Measurements from ENCODE around the gene ZNF593. TPM values are rescaled to one million over a fixed set of nuclear protein-coding genes. Genes with fewer than 3 reads are reported as not detected.

Gene ZNF593
- total RNA-seq, 2 donors from 2014 or later, result 22.0 to 47.7 TPM

DNA sequence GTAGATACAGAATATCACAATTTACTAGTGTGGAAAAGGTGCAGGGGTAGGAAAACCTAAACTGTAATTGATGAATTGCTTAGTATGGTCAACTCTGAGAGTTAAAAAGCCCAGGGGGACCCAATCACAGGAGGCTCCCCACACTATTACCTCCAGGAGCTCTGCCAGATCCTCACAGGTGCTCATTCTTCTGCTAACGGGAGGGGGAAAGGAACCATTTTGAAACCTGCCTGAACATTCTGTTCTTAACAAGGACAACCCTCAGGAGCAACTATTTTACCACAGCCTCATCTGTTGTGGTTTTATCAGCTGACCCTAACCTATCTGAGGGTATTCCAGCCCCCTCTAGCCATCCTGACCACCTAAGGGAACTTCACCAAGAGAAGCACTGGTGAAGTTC, 39.0 kb upstream of the ZNF593 start:
- no peaks in the 10 kb centered on the region for H3K36me3 ChIP-seq
- no peaks in the 10 kb centered on the region for H3K27me3 ChIP-seq
- H3K27ac ChIP-seq, result no peak overlapping the region
- DNase-seq, result no peak
- no peak overlapping the region for H3K9ac ChIP-seq (ENCODE audit: low read depth in 2 of 2, low read length in 2 of 2)
- no peaks in the 10 kb centered on the region for H3K4me1 ChIP-seq
- H3K9me3 ChIP-seq, result no peaks in the 10 kb centered on the region
- TF ChIP-seq, protein P1, sequence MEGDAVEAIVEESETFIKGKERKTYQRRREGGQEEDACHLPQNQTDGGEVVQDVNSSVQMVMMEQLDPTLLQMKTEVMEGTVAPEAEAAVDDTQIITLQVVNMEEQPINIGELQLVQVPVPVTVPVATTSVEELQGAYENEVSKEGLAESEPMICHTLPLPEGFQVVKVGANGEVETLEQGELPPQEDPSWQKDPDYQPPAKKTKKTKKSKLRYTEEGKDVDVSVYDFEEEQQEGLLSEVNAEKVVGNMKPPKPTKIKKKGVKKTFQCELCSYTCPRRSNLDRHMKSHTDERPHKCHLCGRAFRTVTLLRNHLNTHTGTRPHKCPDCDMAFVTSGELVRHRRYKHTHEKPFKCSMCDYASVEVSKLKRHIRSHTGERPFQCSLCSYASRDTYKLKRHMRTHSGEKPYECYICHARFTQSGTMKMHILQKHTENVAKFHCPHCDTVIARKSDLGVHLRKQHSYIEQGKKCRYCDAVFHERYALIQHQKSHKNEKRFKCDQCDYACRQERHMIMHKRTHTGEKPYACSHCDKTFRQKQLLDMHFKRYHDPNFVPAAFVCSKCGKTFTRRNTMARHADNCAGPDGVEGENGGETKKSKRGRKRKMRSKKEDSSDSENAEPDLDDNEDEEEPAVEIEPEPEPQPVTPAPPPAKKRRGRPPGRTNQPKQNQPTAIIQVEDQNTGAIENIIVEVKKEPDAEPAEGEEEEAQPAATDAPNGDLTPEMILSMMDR (IDR thresholded peaks at IDR 0.05), result no peak
- intact Hi-C loops (cut with DNase I), result no loop called here
- no peak overlapping the region for H3K4me3 ChIP-seq

DNA sequence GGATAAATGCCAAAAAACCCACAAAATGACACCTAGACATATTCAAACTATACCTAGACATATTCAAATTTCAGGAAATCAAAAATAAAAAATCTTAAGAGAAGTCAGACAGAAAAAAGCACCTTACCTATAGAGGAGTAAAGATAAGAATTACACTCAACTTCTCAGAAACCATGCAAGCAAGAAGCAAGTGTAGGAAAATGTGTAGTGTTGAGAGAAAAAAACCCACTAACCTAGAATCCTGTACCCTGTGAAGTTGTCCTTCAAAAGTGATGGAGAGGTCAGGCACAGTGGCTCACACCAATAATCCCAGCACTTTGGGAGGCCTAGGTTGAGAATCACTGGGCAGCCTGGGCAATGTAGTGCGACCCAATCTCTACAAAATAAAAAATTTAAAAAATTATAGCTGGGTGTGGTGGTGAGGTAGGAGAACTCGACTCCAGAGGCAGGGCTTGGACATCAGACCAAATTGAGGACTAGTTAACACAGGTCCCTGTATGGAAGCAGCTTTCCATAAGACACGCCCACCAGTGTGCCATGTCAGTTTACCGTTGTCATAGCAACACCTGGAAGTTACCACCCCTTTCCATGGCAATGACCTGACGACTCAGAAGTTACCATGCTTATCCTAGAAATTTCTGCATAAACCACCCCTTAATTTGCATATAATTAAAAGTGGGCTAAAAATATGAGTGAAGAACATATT, 37.4 kb upstream of the ZNF593 start:
- Histone ChIP-seq H3K27ac (no peak overlapping the region), H3K9me3 (no peaks in the 10 kb centered on the region), H3K9ac (ENCODE audit: low read depth in 2 of 2, low read length in 2 of 2) (no peak overlapping the region), H3K4me1 (no peaks in the 10 kb centered on the region), H3K27me3 (no peaks in the 10 kb centered on the region), H3K36me3 (no peaks in the 10 kb centered on the region), H3K4me3 (no peak overlapping the region)
- intact Hi-C loops (cut with DNase I), result no loop called here
- TF ChIP-seq, protein P1 (IDR thresholded peaks at IDR 0.05), result no peak
- peak; percentile 53 for DNase-seq

DNA sequence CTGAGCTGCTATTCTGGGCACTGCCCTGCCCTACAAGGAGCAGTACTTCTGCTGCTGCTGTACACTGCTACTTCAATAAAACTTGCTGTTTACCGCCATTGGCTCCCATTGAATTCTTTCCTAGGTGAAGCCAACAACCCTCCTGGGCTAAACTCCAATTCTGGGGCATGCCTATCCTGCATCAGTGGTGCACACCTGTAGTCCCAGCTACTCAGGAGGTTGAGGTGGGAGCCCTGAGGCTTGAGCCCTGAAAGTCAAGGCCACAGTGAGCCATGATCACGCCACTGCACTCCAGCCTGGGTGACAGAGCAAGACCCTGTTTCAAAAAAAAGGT, 36.9 kb upstream of the ZNF593 start:
- Histone ChIP-seq H3K27me3 (no peaks in the 10 kb centered on the region), H3K9ac (ENCODE audit: low read depth in 2 of 2, low read length in 2 of 2) (no peak overlapping the region), H3K9me3 (no peaks in the 10 kb centered on the region), H3K36me3 (no peaks in the 10 kb centered on the region), H3K27ac (no peak overlapping the region), H3K4me3 (no peak overlapping the region), H3K4me1 (no peaks in the 10 kb centered on the region)
- TF ChIP-seq, protein P1 (IDR thresholded peaks at IDR 0.05), result no peak
- no peak for DNase-seq
- intact Hi-C loops (cut with DNase I), result no loop called here

DNA sequence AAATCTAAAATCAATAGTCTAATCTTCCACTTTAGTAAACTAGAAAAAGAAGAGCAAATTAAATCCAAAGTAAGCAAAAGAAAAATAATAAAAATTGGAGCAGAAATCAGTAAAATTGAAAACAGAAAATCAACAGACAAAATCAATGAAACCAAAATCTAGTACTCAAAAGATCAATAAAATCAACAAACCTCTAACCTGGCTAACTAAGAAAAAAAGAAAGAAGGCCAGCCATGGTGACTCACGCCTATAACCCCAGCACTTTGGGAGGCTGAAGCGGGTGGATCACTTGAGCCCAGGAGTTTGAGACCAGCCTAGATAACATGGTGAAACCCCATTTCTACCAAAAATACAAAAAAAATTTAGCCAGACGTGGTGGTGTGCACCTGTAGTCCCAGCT, 35.2 kb upstream of the ZNF593 start:
- intact Hi-C loops (cut with DNase I), result no loop called here

DNA sequence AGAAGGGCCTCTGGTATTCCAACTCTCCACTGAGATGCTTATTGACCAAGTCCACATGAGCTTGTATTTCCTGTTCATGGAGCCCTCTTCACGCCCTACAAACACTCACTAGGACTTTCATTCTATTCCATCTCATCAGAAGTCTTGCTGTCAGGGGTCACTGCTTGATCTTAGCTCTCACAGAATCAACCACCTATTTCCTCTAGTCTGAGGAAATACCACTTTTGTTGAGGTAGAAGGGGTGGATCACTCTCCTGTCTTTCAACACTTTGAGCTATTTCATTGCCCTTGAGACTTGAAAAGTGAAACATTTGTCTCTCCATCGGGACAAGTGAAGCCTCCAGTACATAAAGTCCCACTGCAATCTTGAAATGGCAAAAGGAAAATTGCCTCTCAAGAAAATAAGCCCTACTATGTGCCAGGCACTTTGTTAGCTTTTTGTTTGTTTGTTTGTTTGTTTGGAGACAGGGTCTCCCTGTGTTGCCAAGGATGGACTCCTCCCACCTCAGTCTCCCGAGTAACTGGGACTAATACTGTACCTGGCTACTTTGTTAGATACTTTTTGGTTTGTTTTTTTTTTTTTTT, 30.6 kb upstream of the ZNF593 start:
- H3K36me3 ChIP-seq, result no peaks in the 10 kb centered on the region
- no peaks in the 10 kb centered on the region for H3K9me3 ChIP-seq
- no peak overlapping the region for H3K4me3 ChIP-seq
- no peaks in the 10 kb centered on the region for H3K4me1 ChIP-seq
- no peak for DNase-seq
- no peaks in the 10 kb centered on the region for H3K27me3 ChIP-seq
- TF ChIP-seq, protein P1 (IDR thresholded peaks at IDR 0.05), result no peak
- intact Hi-C loops (cut with DNase I), result no loop called here
- no peak overlapping the region for H3K27ac ChIP-seq
- H3K9ac ChIP-seq (ENCODE audit: low read depth in 2 of 2, low read length in 2 of 2), result no peak overlapping the region

More for the DNA sequence above, 35.2 kb upstream of the ZNF593 start:
- no peaks in the 10 kb centered on the region for H3K27me3 ChIP-seq
- TF ChIP-seq, protein P1 (IDR thresholded peaks at IDR 0.05), result no peak
- no peaks in the 10 kb centered on the region for H3K36me3 ChIP-seq
- H3K9ac ChIP-seq (ENCODE audit: low read depth in 2 of 2, low read length in 2 of 2), result no peak overlapping the region
- H3K27ac ChIP-seq, result no peak overlapping the region
- H3K4me3 ChIP-seq, result no peak overlapping the region
- no peaks in the 10 kb centered on the region for H3K4me1 ChIP-seq
- DNase-seq, result no peak
- no peaks in the 10 kb centered on the region for H3K9me3 ChIP-seq

All from colonic mucosa (tissue), 4 donors.